SK-N-MC (cell line): Measurements from ENCODE around the gene PPP1R37.
A peak's percentile ranks its signal among the peaks of the same experiment; 100 is the strongest.

Experiments
- DNase-seq: peaks from one replicate; pipeline ENCODE4 v3.0.0-alpha.2; 2011; ENCODE audit warnings: low read depth, low spot score
- H3K27ac ChIP-seq: fragments of 200-600 bp; sonication (generic); 2 replicates; pipeline ENCODE4 v1.5.1; 2016; ENCODE audit warnings: mixed run types
- H3K36me3 ChIP-seq: fragments of 200-600 bp; sonication (generic); 2 replicates; pipeline ENCODE4 v1.6.1; 2017; ENCODE audit warnings: antibody characterized with exemption, low read length, mixed read lengths; ENCODE audit not compliant: insufficient read depth
- H3K4me3 ChIP-seq: fragments of 200-600 bp; sonication (generic); 2 replicates; pipeline ENCODE4 v1.5.1; 2016
- H3K9ac ChIP-seq: fragments of 200-600 bp; sonication (generic); 2 replicates; pipeline ENCODE4 v1.8.0; 2017; ENCODE audit warnings: mixed run types, mixed read lengths; ENCODE audit not compliant: insufficient read length
- H3K9me3 ChIP-seq: fragments of 200-600 bp; sonication (generic); 2 replicates; pipeline ENCODE4 v1.6.1; 2017; ENCODE audit warnings: low read depth, mild to moderate bottlenecking, antibody characterized with exemption, low read length, moderate library complexity, mixed read lengths
- EZH2 ChIP-seq: fragments of 200-600 bp; sonication (generic); IDR thresholded peaks from one replicate; pipeline ENCODE4 v1.6.1; 2017; ENCODE audit warnings: antibody characterized with exemption
- FOXP2 ChIP-seq: optimal IDR thresholded peaks from 2 replicates; pipeline ENCODE3; 2011; ENCODE audit warnings: mild to moderate bottlenecking, moderate library complexity; ENCODE audit not compliant: insufficient read depth; ENCODE audit errors: extremely low read length, control extremely low read depth
- POLR2AphosphoS5 ChIP-seq: IDR thresholded peaks from 2 replicates; pipeline ENCODE4 v1.6.1; 2012; ENCODE audit warnings: mild to moderate bottlenecking, low read depth, low read length, borderline replicate concordance

The PPP1R37 gene

GRCh38 chr19:45076029-45076850 lies 16.7 kb upstream of the PPP1R37 start, which contains the start of gene ZNF296:
ZNF296 (minus strand) TSS chr19:45076478; CDS start chr19:45076373, 105 bp downstream.
- H3K36me3 ChIP-seq, result no peaks in the 10 kb centered on the region; the same call in 1 of the 2 replicates
- DNase-seq, result no peak
- no peak for TF ChIP-seq FOXP2
- TF ChIP-seq POLR2AphosphoS5, result peak; percentile 54; the same call in 1 of the 2 replicates
- peak within 1 kb of the TSS; percentile 68 for H3K4me3 ChIP-seq
- peak within 1 kb of the TSS; percentile 17 for H3K9ac ChIP-seq
- H3K9me3 ChIP-seq, result no peaks in the 10 kb centered on the region
- 0 out of 2 replicates have a peak within 1 kb of the TSS, but pooled peaks have one; percentile 11 for H3K27ac ChIP-seq

- no peak for DNase-seq
- Histone ChIP-seq H3K27ac (0 out of 2 replicates have a peak overlapping the region, but pooled peaks have one; percentile 11), H3K36me3 (peaks cover 7% of the 10 kb centered on the region; the same call in 1 of the 2 replicates), H3K9ac (peak overlapping the region; percentile 17), H3K4me3 (peak overlapping the region; percentile 68), H3K9me3 (no peaks in the 10 kb centered on the region)
- no peak for TF ChIP-seq EZH2
- TF ChIP-seq FOXP2, result no peak
- TF ChIP-seq POLR2AphosphoS5, result no peak
Observed at GRCh38 chr19:45076851-45077730, 15.9 kb upstream of the PPP1R37 start.

GRCh38 chr19:45078390-45079062 lies 14.5 kb upstream of the PPP1R37 start:
- Histone ChIP-seq H3K36me3 (peaks cover 18% of the 10 kb centered on the region; the same call in 1 of the 2 replicates), H3K9me3 (no peaks in the 10 kb centered on the region), H3K27ac (no peak overlapping the region), H3K4me3 (peak overlapping the region; percentile 97), H3K9ac (peak overlapping the region; percentile 98)
- no peak for TF ChIP-seq POLR2AphosphoS5
- TF ChIP-seq EZH2, result no peak
- no peak for TF ChIP-seq FOXP2
- no peak for DNase-seq

- Histone ChIP-seq H3K4me3 (peak within 1 kb of the TSS; percentile 97), H3K36me3 (peaks cover 19% of the 10 kb centered on the region; the same call in 1 of the 2 replicates), H3K9ac (peak within 1 kb of the TSS; percentile 98), H3K27ac (peak within 1 kb of the TSS; percentile 70), H3K9me3 (no peaks in the 10 kb centered on the region)
- DNase-seq, result no peak
- TF ChIP-seq EZH2 (no peak), POLR2AphosphoS5 (peak; percentile 87)
Observed at GRCh38 chr19:45079063-45079910, 13.7 kb upstream of the PPP1R37 start, which contains the start of gene GEMIN7. GEMIN7 (plus strand) TSS chr19:45079260; CDS start chr19:45090115, 10,855 bp downstream.

GRCh38 chr19:45079911-45080370 lies 13.0 kb upstream of the PPP1R37 start:
- DNase-seq, result no peak
- Histone ChIP-seq H3K27ac (no peak overlapping the region), H3K36me3 (peaks cover 19% of the 10 kb centered on the region; the same call in 1 of the 2 replicates), H3K9me3 (no peaks in the 10 kb centered on the region), H3K4me3 (peak overlapping the region; percentile 97), H3K9ac (peak overlapping the region; percentile 98)
- TF ChIP-seq FOXP2, result no peak
- no peak for TF ChIP-seq POLR2AphosphoS5
- no peak for TF ChIP-seq EZH2

GRCh38 chr19:45082170-45082569 lies 10.8 kb upstream of the PPP1R37 start:
- Histone ChIP-seq H3K9ac (no peak overlapping the region), H3K27ac (no peak overlapping the region), H3K36me3 (peaks cover 23% of the 10 kb centered on the region; the same call in 1 of the 2 replicates), H3K9me3 (no peaks in the 10 kb centered on the region), H3K4me3 (no peak overlapping the region)
- TF ChIP-seq POLR2AphosphoS5 (no peak), EZH2 (no peak), FOXP2 (no peak)
- DNase-seq, result no peak

GRCh38 chr19:45086480-45086879 lies 6.5 kb upstream of the PPP1R37 start:
- Histone ChIP-seq H3K27ac (no peak overlapping the region), H3K9me3 (no peaks in the 10 kb centered on the region), H3K36me3 (peaks cover 44% of the 10 kb centered on the region), H3K9ac (no peak overlapping the region), H3K4me3 (no peak overlapping the region)
- no peak for DNase-seq
- no peak for TF ChIP-seq FOXP2
- TF ChIP-seq POLR2AphosphoS5, result no peak
- TF ChIP-seq EZH2, result no peak
